ENCODE results near the gene OR10G3.

OR10G3 gene

DNA sequence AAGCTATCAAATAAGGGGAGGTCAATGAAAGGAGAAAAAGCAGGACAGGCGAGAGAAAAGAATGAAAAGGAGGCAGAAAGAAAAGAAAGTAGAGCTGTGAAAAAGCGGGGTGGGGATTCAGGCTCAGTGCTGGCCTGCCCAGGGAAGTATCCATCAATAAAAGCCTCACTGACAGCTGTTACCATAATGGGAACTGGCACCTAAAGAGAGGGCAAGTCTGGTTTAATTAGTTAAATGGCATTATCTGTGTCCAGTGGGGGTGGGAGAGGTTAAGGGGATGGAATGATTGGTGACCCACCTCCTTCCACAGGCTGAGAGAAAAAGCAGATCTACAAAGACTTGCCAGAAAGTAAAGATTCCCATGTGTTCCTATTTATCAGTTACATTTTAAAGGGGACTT is 61.2 kb downstream of the OR10G3 start:
- no peak overlapping the region for H2AFZ ChIP-seq (ENCODE audit: insufficient read depth, low read length, poor library complexity)
- no peak overlapping the region for H2BK12ac ChIP-seq (ENCODE audit: low read length)
- no peak overlapping the region for H3K4me3 ChIP-seq (ENCODE audit: low read depth, low read length)
- H2BK120ac ChIP-seq (ENCODE audit: insufficient read depth, low read length, poor library complexity), result no peak overlapping the region
- H3K4me2 ChIP-seq (ENCODE audit: low read length), result no peak overlapping the region
- no peaks in the 10 kb centered on the region for H3K79me1 ChIP-seq (ENCODE audit: low read length)
- H3K4me1 ChIP-seq (ENCODE audit: control insufficient read depth in 1 of 2, insufficient read depth in 2 of 2, low read length in 2 of 2), result no peaks in the 10 kb centered on the region
- no CpG with 5 or more reads among the region's 2 CpGs for WGBS (ENCODE audit: extremely low coverage, insufficient coverage, insufficient read length)
- H4K8ac ChIP-seq (ENCODE audit: low read depth, low read length), result no peak overlapping the region
- H3K27ac ChIP-seq (ENCODE audit: low read depth, low read length), result no peak overlapping the region
- no peaks in the 10 kb centered on the region for H3K27me3 ChIP-seq (ENCODE audit: insufficient read depth, low read length)
- DNase-seq, result no peak
- no peak overlapping the region for H3K4ac ChIP-seq (ENCODE audit: low read depth, low read length)
- no peak overlapping the region for H4K12ac ChIP-seq (ENCODE audit: low read depth, low read length)
- no peaks in the 10 kb centered on the region for H3K79me2 ChIP-seq (ENCODE audit: control insufficient read depth, insufficient read depth, low read length, poor library complexity)
- H2BK5ac ChIP-seq (ENCODE audit: low read depth, low read length, poor library complexity), result no peak overlapping the region
- H3K14ac ChIP-seq (ENCODE audit: low read length), result no peak overlapping the region
- no peaks in the 10 kb centered on the region for H3K9me3 ChIP-seq (ENCODE audit: insufficient read depth, low read depth, low read length)
- H3K36me3 ChIP-seq (ENCODE audit: control insufficient read depth in 1 of 2, insufficient read depth in 2 of 2, low read length in 2 of 2), result no peaks in the 10 kb centered on the region
- no peak overlapping the region for H4K91ac ChIP-seq (ENCODE audit: low read depth, low read length)
- H2AK5ac ChIP-seq (ENCODE audit: low read length), result no peak overlapping the region
- no peak overlapping the region for H3K9ac ChIP-seq (ENCODE audit: low read length)
- no peak overlapping the region for H3K23ac ChIP-seq (ENCODE audit: low read length)
- no peak overlapping the region for H3K18ac ChIP-seq (ENCODE audit: low read length)

Measured in trophoblast cell (in vitro differentiated cells and primary cell).